PFSK-1 (cell line): ENCODE data around the gene SACS.

Experiments
- POLR2AphosphoS5 ChIP-seq: IDR thresholded peaks from 2 replicates; pipeline ENCODE4 v1.6.1; 2012; ENCODE audit warnings: low read depth, mild to moderate bottlenecking, control low read depth, low read length, moderate library complexity
- REST ChIP-seq, 2 experiments: IDR thresholded peaks; 2 replicates each; pipeline versions ENCODE4 v1.6.1 to v1.8.0; 2011 to 2012; ENCODE audit warnings: low read depth in 2 of 2, low read length in 2 of 2, control low read depth in 1 of 2, inconsistent platforms in 1 of 2, mild to moderate bottlenecking in 1 of 2, moderate library complexity in 1 of 2; ENCODE audit not compliant: insufficient read depth in 1 of 2
- TAF1 ChIP-seq: IDR thresholded peaks from 2 replicates; pipeline ENCODE4 v1.6.1; 2012; ENCODE audit warnings: low read length, control low read depth, borderline replicate concordance; ENCODE audit not compliant: insufficient read depth

GRCh38 chr13:23463661-23464060, 30.2 kb upstream of the SACS start:
- no peak for TF ChIP-seq TAF1
- TF ChIP-seq REST (IDR thresholded peaks at IDR 0.05; ENCODE audit: insufficient read depth in 1 of 2, low read depth in 2 of 2, low read length in 2 of 2): no peak
- TF ChIP-seq POLR2AphosphoS5: no peak
